G401.6 (cell line): ENCODE data around the gene MIEN1.
"Not testable (repeated sequence)": the region's sequence is repeated elsewhere in the genome, so short reads cannot be mapped to it uniquely, and the experiment has no call there.

Experiments used
- FAIRE-seq: peaks from 2 replicates; lab custom pipeline; 2012; peaks lifted over from hg19 to GRCh38; lab: Jason Lieb, UNC

MIEN1 gene

GRCh38 chr17:39730095-39730921 is at the start of gene MIEN1:
MIEN1 (minus strand) TSS chr17:39730532; CDS start chr17:39730495, 37 bp downstream.
- no peak for FAIRE-seq

DNA sequence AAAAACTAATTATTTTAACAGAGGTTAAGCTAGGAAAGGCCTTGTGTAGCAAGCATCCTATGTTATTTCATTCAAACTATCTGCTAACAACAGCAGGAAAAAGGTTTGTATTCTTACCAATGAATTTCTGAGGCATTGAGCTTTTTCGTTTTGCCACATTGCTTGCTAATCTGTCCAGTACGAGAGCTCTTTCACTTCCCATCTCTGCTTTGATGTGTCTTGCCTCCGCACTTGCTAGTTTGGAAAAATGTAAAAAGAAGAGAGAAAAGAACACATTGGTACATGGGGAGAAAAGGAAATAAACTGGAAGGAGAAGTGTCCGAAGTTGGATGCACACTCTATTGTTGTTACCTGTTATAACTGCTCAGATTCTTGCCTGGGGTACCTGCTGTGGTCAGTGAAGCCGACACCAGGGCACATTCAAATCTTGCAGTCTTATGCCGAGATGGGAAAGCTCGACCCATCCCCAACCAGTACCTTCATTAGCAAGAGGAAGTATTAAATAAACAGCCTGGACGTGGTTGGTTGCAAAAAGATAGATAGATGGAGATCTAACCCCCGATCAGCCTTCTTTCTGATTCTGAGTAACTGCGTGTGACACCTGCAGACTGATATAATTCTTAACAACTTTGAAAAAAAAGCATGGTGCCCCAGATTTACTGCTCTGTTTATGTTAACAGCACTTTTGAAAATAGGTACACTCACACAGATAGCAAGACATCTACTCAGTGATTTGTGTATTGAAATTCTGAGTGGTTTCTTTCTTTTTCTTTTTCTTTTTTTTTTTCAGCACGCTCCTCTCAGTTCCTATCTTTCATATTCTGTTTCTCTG is 47.4 kb upstream of the MIEN1 start:
- no peak for FAIRE-seq

DNA sequence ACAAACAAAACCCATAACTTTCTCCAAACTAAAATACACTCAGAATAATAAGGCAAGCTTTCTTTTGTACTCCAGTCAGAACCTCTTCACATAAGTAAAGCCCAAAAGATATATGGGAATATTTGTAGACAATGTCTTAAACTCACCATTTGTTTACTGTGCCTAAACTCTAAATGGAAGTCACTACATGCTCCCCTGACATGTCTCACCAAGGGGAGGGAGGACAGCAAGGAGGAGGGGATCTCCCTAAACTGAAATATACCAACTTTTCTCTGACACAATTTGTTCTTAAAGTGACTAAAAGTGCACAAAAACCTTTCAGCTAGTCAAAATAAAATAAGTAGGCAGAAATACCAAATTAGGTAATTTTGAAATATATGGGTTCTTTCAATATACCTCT is 45.9 kb upstream of the MIEN1 start:
- no peak for FAIRE-seq

GRCh38 chr17:39775031-39775430 is 44.7 kb upstream of the MIEN1 start:
- FAIRE-seq, result no peak

- no peak for FAIRE-seq
Observed at GRCh38 chr17:39774047-39774446, 43.7 kb upstream of the MIEN1 start.

GRCh38 chr17:39772987-39773934 is 42.9 kb upstream of the MIEN1 start:
- no peak for FAIRE-seq

- no peak for FAIRE-seq
Observed at GRCh38 chr17:39772415-39772814, 42.1 kb upstream of the MIEN1 start.

GRCh38 chr17:39769974-39770587 is 39.7 kb upstream of the MIEN1 start:
- no peak for FAIRE-seq

- FAIRE-seq, result no peak
Observed at GRCh38 chr17:39767147-39767546, 36.8 kb upstream of the MIEN1 start.

DNA sequence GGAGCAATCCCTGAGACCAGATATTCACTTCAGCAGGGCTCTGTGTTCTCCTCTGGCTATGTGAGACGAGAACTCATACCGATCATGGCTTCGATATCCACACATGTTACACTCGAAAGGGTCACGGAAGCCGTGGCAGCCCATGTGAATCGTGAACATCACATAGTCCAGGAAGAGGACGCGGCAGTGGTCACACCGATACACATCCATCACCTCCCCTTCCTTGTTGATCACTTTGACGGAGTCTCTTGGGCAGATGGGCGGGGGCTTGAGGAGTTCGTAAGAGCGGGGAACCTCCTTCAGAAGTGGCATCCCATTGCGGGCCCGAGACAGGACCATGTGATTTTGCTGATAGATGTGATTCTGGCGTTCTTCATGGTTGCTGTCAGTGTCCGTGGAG is 35.4 kb upstream of the MIEN1 start:
- FAIRE-seq, result no peak

DNA sequence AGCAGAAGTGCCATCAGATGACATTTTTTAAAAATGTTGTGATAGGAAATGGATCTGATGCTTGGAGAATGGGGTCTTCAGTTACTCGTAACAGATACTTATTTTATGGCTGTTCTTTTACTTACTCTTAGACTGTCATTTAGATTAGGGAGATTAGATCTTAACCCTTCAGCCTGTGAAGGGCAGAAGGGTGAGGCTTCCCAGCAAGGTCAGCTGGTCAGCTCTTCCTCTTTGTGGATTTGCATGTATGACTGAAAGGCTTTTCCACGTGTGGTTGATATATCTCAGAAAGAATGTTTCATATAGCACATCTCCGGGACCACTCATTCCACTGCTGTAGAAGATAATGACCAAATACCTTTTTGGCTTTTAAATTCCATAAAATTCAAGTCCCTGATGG is 34.8 kb upstream of the MIEN1 start:
- FAIRE-seq, result no peak

DNA sequence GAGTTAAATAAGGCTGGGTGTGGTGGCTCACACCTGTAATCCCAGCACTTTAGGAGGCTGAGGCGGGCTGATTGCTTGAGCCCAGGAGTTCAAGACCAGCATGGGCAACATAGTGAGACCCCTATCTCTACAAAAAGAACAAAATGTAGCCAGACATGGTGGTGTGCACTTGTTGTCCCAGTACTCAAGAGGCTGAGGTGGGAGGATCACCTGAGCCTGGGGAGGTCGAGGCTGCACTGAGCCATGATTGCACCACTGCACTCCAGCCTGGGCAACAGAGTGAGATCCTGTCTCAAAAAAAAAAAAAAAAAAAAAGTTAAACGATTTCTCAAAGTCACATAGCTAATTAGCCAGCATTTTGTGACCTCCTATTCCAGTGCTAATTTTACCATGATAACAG is 33.8 kb upstream of the MIEN1 start:
- FAIRE-seq, result not testable (repeated sequence)

DNA sequence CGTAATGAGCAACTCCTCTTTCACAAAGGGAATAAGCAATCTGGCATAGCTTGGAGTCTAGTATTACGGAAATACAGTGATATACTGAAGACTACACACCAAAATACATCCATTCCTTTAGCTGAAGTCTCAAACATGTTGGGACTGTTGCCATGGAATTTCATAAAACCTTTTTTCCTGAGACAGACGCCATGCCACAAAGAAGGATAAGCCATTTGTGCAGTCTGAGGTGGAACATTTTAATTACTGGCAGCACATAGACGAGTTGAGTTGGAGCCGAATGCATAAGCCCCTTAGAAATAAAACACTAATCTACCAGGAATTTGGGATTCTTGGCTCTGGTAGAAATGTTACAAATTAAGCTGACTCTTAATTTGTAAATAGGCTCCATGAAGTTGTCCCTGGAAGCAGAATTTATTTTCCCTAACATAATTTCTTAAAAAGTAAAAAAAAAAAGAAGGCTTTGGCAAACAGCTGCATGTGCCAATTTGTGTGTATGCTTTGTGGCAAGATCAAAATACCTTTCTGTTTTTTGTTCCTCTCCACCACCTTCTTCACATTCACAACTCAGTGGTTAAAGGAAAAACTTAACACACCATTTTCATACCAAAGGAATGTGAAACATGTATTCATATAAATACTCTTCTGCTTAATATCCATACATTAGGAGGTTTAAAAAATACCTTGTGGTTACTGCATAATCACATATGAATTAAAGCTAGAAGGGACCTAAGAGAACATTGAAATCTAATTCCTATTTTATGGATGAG is 32.9 kb upstream of the MIEN1 start:
- FAIRE-seq, result no peak

GRCh38 chr17:39761861-39762496 is 31.6 kb upstream of the MIEN1 start:
- FAIRE-seq, result no peak

DNA sequence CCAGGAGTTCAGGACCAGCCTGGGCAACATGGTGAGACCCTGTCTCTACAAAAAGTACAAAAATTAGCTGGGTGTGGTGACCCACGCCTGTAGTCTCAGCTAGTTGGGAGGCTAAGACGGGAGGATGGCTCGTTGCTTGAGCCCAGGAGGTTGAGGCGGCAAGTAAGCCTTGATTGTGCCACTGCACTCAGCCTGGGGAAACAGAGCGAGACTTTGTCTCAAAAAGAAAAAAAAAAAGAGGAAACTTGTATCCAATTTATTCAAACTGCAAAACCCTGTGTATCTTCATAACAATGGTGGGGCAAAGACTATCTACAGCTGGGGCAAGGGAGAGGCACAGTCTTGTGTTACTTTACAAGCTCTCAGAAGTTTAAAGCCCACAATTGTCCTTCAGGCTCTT is 28.9 kb upstream of the MIEN1 start:
- no peak for FAIRE-seq

- no peak for FAIRE-seq
Observed at GRCh38 chr17:39757931-39758873, 27.9 kb upstream of the MIEN1 start.

- FAIRE-seq, result no peak
Observed at GRCh38 chr17:39757176-39757662, 26.9 kb upstream of the MIEN1 start.

DNA sequence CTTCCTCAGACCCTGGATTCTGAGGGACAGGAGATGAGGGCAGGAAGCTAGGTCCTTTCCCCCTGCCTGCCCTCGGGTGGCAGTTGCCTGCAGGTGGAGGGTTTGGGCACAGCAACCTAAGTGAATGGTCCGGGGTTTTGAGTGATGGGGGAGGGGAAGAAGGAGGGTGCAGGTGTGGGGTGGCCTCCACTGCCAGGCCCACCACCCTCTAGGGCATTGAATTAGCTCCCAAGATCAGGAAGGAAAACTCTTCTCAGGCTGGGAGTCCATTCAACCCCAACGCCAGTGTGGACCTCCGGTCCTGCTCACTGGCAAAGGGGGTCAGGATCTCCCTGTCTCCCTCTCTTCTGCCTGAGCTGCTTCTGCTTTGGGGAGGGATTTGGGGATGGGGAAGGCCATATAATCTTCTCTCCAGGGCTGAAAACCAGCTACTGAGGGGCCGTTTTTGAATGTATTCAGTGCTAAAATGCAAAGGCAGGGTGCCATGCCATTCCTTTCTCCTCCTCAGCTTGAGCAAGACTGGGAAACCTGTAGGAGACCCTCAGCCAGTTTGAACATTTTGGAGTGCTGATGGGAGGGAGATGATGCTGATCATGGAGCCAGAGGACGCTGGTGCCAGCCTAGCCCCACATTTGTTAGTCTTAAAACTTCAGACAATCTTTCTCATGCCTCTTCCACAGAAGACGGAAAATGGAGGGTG is 26.2 kb upstream of the MIEN1 start:
- FAIRE-seq, result no peak
